Natural killer cell (primary cell): ENCODE measurements around the gene IL27RA. TPM values are rescaled to one million over a fixed set of nuclear protein-coding genes. Genes with fewer than 3 reads are reported as not detected.
A peak's percentile ranks its signal among the peaks of the same experiment; 100 is the strongest.

Source experiments
- ATAC-seq, 3 donors: fragments of 150-1000 bp in 2 of 3; fragments of 200-7000 bp in 1 of 3; cut with Tn5 transposase; 1 replicate in 1 of 3; 2 replicates in 2 of 3; pipeline ENCODE4 v1.10.0; 2021; ENCODE audit warnings: mild to moderate bottlenecking in 2 of 3, moderate library complexity in 2 of 3
- DNase-seq, 2 donors: peaks; one replicate each; pipeline versions ENCODE4 v3.0.0 to v3.0.0-alpha.2; 2013 to 2021; ENCODE audit warnings: mixed read lengths in 1 of 2
- H3K27ac ChIP-seq: one replicate; pipeline ENCODE4 v1.5.1; 2013; ENCODE audit warnings: mild to moderate bottlenecking, low read length
- H3K27me3 ChIP-seq: one replicate; pipeline ENCODE4 v1.6.1; 2013; ENCODE audit warnings: low read length; ENCODE audit not compliant: control insufficient read depth, insufficient read depth
- H3K36me3 ChIP-seq: one replicate; pipeline ENCODE4 v1.6.1; 2013; ENCODE audit warnings: low read length; ENCODE audit not compliant: control insufficient read depth, insufficient read depth
- H3K4me1 ChIP-seq: one replicate; pipeline ENCODE4 v1.6.1; 2013; ENCODE audit warnings: low read length; ENCODE audit not compliant: control insufficient read depth, insufficient read depth
- H3K4me3 ChIP-seq: one replicate; pipeline ENCODE4 v1.5.1; 2013; ENCODE audit warnings: low read length
- H3K9me3 ChIP-seq: one replicate; pipeline ENCODE4 v1.6.1; 2013; ENCODE audit warnings: low read length; ENCODE audit not compliant: control insufficient read depth, insufficient read depth
- H3K27ac Mint-ChIP-seq, 2 donors: one replicate each; pipeline ENCODE4 v1.8.0; 2022; ENCODE audit warnings: mild to moderate bottlenecking in 2 of 2, mixed read lengths in 2 of 2, moderate library complexity in 1 of 2
- H3K27me3 Mint-ChIP-seq, 2 donors: one replicate each; pipeline ENCODE4 v1.8.0; 2022; ENCODE audit warnings: low read depth in 2 of 2, mixed read lengths in 2 of 2
- H3K36me3 Mint-ChIP-seq: one replicate; pipeline ENCODE4 v1.8.0; 2022; ENCODE audit warnings: mixed read lengths
- H3K4me1 Mint-ChIP-seq, 2 donors: one replicate each; pipeline ENCODE4 v1.8.0; 2022; ENCODE audit warnings: mixed read lengths in 2 of 2
- H3K4me3 Mint-ChIP-seq: one replicate; pipeline ENCODE4 v1.8.0; 2022; ENCODE audit warnings: mild to moderate bottlenecking, moderate library complexity, mixed read lengths
- H3K9me3 Mint-ChIP-seq, 2 donors: one replicate each; pipeline ENCODE4 v1.8.0; 2022; ENCODE audit warnings: mixed read lengths in 2 of 2
- CTCF ChIP-seq: fragments of 200-600 bp; IDR thresholded peaks from one replicate; pipeline ENCODE4 v1.8.0; 2022; ENCODE audit warnings: antibody characterized with exemption
- WGBS: methylation state at CpG from one replicate; pipeline ENCODE4 v1.1.7; 2013; ENCODE audit warnings: missing lambda C conversion rate; ENCODE audit not compliant: insufficient coverage; 5-methylcytosine and 5-hydroxymethylcytosine counted together
- intact Hi-C: fragments of 100-400 bp; cut with micrococcal nuclease; formaldehyde crosslinking; loops from one replicate; pipeline ENCODE4 v1.14.2; 2022
- total RNA-seq, 4 donors: library from RNA; stranded (reverse); fragments of 120-200 nt in 1 of 4; gene quantifications; one replicate each; pipeline versions ENCODE4 v1.2.3 to v1.2.4, GENCODE V29; 2013 to 2022

IL27RA gene
- total RNA-seq, 3 donors from 2014 or later (not counting 1 experiment from before 2014, with no cell fraction given), result 38.4 to 61.1 (median 58.0) TPM

GRCh38 chr19:13983213-13983889 lies 48.2 kb upstream of the IL27RA start:
- Histone ChIP-seq H3K4me1 (peaks cover 77% of the 10 kb centered on the region), H3K27ac (no peak overlapping the region), H3K9me3 (no peaks in the 10 kb centered on the region), H3K36me3 (peaks cover 2% of the 10 kb centered on the region), H3K27me3 (no peaks in the 10 kb centered on the region), H3K4me3 (no peak overlapping the region)
- 56% methylated on average over 20 of the region's 21 CpGs for WGBS
- no peak for ATAC-seq
- no peak for TF ChIP-seq CTCF
- Mint-ChIP-seq H3K36me3 (no peaks in the 10 kb centered on the region), H3K4me1 (peaks cover 20 to 38% of the 10 kb centered on the region in 2 donors), H3K27ac (no peak overlapping the region), H3K4me3 (no peak overlapping the region), H3K27me3 (no peaks in the 10 kb centered on the region), H3K9me3 (no peaks in the 10 kb centered on the region)
- intact Hi-C loops, result no loop called here
- peak in 1 of 2 donors; percentile 60 for DNase-seq

GRCh38 chr19:13984186-13984585 lies 47.4 kb upstream of the IL27RA start:
- H3K27ac ChIP-seq, result no peak overlapping the region
- TF ChIP-seq CTCF, result no peak
- peak overlapping the region; percentile 97 to 98 for H3K27ac Mint-ChIP-seq
- H3K36me3 Mint-ChIP-seq, result no peaks in the 10 kb centered on the region
- H3K4me1 Mint-ChIP-seq, result peaks cover 20 to 43% of the 10 kb centered on the region in 2 donors
- no peaks in the 10 kb centered on the region for H3K9me3 ChIP-seq
- intact Hi-C loops, result no loop called here
- H3K4me3 ChIP-seq, result no peak overlapping the region
- WGBS, result 81% methylated on average over 11 of the region's 15 CpGs
- no peak for ATAC-seq
- H3K27me3 ChIP-seq, result no peaks in the 10 kb centered on the region
- no peak overlapping the region for H3K4me3 Mint-ChIP-seq
- H3K36me3 ChIP-seq, result peaks cover 2% of the 10 kb centered on the region
- H3K4me1 ChIP-seq, result peaks cover 75% of the 10 kb centered on the region
- no peak for DNase-seq
- H3K9me3 Mint-ChIP-seq, result no peaks in the 10 kb centered on the region
- H3K27me3 Mint-ChIP-seq, result no peaks in the 10 kb centered on the region

GRCh38 chr19:13984875-13985741 lies 46.5 kb upstream of the IL27RA start:
- no peaks in the 10 kb centered on the region for H3K36me3 Mint-ChIP-seq
- peaks cover 2% of the 10 kb centered on the region for H3K36me3 ChIP-seq

More at GRCh38 chr19:13984875-13985741, 46.5 kb upstream of the IL27RA start:
- ATAC-seq (peak in 1 of 3 donors; percentile 7), DNase-seq (peak; percentile 44 to 56)
- WGBS, result 61% methylated on average over 25 of the region's 25 CpGs
- no peaks in the 10 kb centered on the region for H3K27me3 Mint-ChIP-seq
- H3K9me3 Mint-ChIP-seq, result no peaks in the 10 kb centered on the region
- H3K27ac Mint-ChIP-seq, result peak overlapping the region; percentile 97 to 98
- no peak for TF ChIP-seq CTCF
- Histone ChIP-seq H3K4me3 (no peak overlapping the region), H3K27ac (peak overlapping the region; percentile 100), H3K4me1 (peaks cover 66% of the 10 kb centered on the region), H3K27me3 (no peaks in the 10 kb centered on the region), H3K9me3 (no peaks in the 10 kb centered on the region)
- intact Hi-C loops, result loop anchor here (5.0 kb wide), 1 partner anchor 47 kb away; the partner anchor contains the start of gene IL27RA
- peaks cover 29 to 47% of the 10 kb centered on the region in 2 donors for H3K4me1 Mint-ChIP-seq
- H3K4me3 Mint-ChIP-seq, result peak overlapping the region; percentile 75
